Esophagus squamous epithelium (tissue), 4 donors: Measurements from ENCODE around the gene BICRAL.

Experiments used
- CTCF ChIP-seq, 6 experiments: fragments of 450-650 bp in 4 of 6; fragments of 200-600 bp in 2 of 6; sonication (generic) in 2 of 6; IDR thresholded peaks; one replicate each; pipeline ENCODE4 v1.5.1; 2016 to 2019; ENCODE audit warnings: antibody characterized with exemption in 6 of 6, mild to moderate bottlenecking in 4 of 6, moderate library complexity in 4 of 6
- POLR2A ChIP-seq, 4 donors: fragments of 450-650 bp; IDR thresholded peaks; one replicate each; pipeline ENCODE4 v1.6.1; 2017; ENCODE audit warnings: antibody characterized with exemption in 4 of 4, mild to moderate bottlenecking in 4 of 4, moderate library complexity in 3 of 4

GRCh38 chr6:42901538-42901957 is 119.7 kb downstream of the BICRAL start:
- TF ChIP-seq CTCF (IDR thresholded peaks at IDR 0.05): peak; percentile 81 to 96 (median 94)
- TF ChIP-seq POLR2A (IDR thresholded peaks at IDR 0.05): no peak
